GM19467 (cell line): ENCODE results near the gene VPS11.

Source experiments
- ATAC-seq: cut with Tn5 transposase; IDR thresholded peaks from one replicate; pipeline ENCODE4 v1.9.1; 2021; ENCODE audit warnings: mild to moderate bottlenecking, moderate library complexity; ENCODE audit not compliant: unreplicated experiment

Gene VPS11

DNA sequence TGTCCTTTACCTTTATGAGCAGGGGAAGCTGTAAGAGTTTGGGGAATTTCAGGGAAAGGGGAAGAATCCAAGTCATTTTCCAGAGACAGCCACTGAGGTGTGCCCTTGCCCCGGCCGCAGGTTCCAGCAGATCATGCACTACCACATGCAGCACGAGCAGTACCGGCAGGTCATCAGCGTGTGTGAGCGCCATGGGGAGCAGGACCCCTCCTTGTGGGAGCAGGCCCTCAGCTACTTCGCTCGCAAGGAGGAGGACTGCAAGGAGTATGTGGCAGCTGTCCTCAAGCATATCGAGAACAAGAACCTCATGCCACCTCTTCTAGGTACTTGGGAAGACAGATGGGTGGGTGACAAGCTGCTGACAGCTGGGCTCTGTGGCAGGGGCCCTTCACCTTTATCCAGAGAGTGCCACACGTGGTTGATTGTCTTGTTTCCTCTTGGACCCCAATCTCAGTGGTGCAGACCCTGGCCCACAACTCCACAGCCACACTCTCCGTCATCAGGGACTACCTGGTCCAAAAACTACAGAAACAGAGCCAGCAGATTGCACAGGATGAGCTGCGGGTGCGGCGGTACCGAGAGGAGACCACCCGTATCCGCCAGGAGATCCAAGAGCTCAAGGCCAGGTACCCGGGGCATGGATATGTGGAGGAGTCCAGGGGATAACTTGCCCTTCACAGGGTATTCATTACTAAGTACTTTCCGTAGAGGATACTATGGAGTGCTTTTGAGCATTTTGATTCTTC is 11.2 kb downstream of the VPS11 start:
- ATAC-seq, result no peak

DNA sequence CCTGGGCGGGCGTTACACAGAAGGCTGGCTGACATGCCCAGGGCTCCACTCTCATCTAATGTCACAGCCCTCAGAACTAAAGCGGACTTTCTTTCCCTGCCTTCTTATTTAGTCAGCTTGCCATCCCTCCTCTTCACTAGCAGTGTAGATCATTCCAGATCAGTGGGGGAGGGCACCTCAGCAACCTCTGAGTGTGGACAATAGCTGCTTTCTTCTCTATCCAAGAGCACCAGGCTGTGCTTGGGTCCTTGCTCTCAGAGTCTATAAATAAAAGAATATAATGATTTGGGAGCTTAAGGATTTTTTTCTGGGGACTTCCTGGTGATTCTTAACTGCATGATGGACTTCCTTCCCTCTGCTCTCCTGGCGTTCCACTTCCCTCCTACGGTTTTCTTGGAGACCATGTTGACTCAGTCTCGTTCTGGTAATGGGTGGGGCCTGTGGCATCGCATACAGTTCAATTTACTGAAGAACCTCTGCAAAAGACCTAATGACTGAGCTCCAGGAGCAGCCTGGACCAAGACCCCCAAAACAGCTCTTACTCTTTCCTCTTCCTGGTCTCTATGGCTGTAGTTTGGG is 14.2 kb downstream of the VPS11 start:
- no peak for ATAC-seq

DNA sequence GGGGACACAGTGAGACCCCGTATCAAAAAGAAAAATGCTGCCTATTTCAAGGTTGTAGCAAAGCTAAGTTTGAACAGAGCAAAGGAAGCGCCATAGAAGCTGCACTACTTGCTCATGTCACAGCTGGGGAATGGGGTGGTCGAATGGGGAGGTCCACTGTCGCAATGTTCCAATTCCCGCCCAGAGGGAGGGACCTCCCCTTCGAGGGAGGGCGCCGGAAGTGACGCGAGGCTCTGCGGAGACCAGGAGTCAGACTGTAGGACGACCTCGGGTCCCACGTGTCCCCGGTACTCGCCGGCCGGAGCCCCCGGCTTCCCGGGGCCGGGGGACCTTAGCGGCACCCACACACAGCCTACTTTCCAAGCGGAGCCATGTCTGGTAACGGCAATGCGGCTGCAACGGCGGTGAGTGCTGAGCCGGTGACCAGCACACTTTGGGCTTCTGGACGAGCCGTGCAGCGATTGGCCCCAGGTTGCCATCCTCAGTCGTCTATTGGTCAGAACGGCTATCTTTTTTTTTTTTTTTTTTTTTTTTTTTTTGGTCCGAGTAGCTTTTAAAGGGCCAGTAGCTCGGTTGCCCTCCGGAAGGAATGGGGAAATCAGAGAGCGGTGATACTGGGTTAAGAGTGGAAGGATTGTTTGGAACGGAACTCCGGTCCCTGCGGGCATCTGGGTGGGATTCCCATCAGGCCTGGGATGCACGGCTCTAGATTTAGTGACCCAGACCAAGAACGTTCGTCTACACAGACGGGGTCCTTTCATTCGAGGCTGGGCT is 17.2 kb downstream of the VPS11 start, which contains the start of gene HMBS:
TSS of gene HMBS (plus strand) at position 219 of the 774 bp plus-strand sequence. CDS start at position 372, 153 bp downstream.
- peak; percentile 78 for ATAC-seq

DNA sequence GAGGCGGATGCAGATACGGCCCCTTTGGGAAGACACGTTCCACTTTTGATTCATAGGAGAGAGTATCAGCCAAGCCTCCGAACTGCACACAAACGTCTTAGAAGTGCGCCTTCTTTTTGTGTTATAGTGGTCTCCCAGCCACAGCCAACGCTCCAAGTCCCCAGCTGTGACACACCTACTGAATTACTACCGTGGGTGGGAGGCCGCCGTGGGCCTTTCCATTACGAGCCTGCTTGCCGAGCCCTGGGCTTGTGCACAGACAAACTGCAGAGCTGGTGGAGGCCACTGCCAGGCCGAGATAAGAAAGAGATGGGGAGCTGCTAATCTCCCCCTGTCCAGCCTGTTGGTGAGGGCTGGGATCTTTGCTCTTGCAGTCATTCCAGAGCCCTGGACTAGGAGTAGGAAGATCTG is 17.8 kb downstream of the VPS11 start:
- ATAC-seq, result no peak

DNA sequence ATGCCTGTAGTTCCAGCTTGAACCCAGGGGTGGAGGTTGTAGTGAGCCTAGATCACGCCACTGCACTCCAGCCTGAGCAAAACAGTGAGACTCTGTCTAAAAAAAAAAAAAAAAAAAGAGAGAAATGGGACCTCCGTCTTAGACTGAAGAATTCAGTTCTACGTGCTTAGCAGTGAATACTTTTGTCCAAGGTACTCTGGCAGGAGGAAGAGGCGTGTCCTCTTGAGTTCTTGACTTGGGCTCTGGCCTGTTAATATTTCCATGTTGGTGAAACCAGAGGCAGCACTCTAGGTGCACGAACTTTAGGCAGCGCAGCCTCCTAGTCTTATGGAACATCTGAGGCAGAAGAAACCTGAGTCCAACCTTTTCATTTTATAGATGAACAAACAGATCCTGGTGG is 19.5 kb downstream of the VPS11 start:
- no peak for ATAC-seq

DNA sequence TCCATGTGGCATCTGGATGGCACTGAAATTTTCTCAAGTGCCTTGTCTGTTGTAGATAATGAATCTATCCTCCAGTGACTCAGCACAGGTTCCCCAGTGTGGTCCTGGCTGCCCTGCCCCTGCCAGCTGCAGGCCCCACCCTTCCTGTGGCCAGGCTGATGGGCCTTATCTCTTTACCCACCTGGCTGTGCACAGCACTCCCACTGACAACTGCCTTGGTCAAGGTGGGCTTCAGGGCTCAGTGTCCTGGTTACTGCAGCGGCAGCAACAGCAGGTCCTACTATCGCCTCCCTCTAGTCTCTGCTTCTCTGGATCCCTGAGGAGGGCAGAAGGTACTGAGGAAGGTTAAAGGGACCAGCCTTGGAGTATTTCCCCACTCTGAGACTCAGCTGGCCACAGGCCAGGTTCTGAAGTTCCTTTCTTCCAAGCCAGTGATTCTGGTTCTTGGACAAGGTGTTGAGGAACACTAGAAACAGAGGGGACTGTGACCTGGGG is 20.2 kb downstream of the VPS11 start:
- no peak for ATAC-seq

DNA sequence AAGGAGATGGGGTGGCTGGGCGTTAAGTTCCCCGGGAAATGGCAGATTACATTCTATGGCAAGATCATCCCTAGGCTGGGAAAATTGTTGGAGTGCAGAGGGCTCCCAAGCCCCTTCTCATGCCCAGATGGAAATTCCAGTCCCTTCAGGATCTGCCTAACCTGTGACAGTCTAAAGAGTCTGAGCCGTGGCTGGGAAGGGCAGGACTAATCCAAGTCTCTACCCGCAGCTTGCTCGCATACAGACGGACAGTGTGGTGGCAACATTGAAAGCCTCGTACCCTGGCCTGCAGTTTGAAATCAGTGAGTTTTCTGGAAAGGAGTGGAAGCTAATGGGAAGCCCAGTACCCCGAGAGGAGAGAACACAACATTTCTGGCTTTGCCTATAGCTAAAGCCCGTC is 20.8 kb downstream of the VPS11 start:
- no peak for ATAC-seq

DNA sequence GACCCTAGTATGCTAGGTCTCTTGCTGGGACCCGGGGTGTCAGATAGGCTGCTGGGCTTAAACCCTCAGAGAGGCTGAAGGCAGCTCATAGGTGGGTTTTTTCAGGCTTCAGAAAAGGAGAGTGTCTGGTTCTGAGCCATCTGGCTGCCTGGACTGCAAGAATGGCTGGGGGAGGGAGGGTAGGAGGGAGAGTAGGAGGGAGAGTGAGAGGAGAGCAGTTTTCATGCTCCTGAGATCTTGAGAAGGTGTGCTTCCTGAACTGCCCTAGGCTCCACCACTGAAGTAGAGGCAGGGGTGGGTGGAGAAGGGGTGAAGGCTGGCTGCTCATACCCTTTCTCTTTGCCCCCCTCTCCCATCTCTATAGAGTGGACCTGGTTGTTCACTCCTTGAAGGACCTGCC is 21.7 kb downstream of the VPS11 start:
- no peak for ATAC-seq

DNA sequence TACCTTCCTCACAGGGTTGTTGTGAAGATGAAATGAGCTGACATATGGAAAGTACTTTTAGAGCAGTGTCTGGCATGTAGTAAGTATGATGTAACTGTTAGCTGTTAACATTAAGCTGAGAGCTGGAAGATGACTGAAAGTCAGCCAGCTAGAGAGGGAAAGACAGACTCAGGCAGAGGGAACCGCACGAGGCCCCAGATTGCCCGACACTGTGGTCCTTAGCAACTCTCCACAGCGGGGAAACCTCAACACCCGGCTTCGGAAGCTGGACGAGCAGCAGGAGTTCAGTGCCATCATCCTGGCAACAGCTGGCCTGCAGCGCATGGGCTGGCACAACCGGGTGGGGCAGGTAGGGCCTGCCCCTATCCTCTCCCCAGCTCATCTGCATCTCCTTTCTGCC is 23.6 kb downstream of the VPS11 start:
- no peak for ATAC-seq

DNA sequence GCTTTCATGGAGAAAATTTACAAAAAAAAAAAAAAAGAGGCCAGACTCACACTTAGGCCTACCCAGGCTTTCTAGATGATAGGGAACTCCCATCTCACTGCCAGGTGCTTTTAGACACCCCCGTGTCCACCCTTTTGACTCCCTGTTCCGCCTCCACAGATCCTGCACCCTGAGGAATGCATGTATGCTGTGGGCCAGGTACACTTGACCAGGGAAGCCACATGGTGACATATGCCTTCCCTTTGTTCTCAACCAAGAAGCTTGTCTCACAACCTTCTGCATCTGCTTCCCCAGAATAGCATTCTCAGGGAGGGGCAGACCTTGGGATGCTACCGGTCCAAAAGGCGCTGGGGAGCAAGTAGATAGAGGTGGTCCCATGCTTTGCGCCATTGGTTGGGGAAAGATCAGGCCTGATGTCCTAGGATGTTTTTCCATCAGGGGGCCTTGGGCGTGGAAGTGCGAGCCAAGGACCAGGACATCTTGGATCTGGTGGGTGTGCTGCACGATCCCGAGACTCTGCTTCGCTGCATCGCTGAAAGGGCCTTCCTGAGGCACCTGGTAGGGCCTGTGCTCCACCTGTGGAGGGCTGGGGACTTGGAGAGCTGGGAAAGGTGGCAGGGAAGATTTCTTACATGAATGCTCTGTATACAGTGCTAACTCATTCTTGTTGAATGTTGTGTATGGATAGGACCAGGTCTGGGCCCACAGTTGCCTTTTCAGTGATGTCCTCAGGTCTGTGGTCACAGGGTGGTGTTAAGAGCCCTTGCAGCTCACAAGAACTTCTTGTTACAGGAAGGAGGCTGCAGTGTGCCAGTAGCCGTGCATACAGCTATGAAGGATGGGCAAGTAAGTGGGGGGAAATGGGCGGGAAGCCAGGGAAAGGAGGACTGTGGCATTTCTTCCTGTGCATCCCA is 24.6 kb downstream of the VPS11 start:
- no peak for ATAC-seq

DNA sequence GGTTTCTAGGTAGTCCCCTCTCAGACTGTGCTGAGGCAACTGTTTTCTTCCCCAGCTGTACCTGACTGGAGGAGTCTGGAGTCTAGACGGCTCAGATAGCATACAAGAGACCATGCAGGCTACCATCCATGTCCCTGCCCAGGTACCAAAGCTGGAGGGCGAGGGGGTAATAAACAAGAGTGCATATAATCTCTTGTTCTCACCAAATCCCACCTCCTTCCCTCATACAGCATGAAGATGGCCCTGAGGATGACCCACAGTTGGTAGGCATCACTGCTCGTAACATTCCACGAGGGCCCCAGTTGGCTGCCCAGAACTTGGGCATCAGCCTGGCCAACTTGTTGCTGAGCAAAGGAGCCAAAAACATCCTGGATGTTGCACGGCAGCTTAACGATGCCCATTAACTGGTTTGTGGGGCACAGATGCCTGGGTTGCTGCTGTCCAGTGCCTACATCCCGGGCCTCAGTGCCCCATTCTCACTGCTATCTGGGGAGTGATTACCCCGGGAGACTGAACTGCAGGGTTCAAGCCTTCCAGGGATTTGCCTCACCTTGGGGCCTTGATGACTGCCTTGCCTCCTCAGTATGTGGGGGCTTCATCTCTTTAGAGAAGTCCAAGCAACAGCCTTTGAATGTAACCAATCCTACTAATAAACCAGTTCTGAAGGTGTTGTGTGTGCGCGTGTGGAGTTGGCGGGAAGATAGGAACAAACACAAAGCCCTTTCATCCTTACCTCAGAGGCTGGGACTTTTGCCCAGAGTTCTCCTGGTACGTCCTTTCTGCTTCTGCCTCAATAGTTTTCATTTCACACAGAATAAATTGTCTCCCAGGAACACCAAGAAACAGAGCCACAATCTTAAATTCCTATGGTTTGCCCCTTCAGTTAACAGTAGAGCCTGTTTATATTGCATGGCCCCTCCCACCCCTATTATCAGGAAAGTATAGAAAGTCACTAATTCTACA is 25.5 kb downstream of the VPS11 start:
- ATAC-seq, result no peak

DNA sequence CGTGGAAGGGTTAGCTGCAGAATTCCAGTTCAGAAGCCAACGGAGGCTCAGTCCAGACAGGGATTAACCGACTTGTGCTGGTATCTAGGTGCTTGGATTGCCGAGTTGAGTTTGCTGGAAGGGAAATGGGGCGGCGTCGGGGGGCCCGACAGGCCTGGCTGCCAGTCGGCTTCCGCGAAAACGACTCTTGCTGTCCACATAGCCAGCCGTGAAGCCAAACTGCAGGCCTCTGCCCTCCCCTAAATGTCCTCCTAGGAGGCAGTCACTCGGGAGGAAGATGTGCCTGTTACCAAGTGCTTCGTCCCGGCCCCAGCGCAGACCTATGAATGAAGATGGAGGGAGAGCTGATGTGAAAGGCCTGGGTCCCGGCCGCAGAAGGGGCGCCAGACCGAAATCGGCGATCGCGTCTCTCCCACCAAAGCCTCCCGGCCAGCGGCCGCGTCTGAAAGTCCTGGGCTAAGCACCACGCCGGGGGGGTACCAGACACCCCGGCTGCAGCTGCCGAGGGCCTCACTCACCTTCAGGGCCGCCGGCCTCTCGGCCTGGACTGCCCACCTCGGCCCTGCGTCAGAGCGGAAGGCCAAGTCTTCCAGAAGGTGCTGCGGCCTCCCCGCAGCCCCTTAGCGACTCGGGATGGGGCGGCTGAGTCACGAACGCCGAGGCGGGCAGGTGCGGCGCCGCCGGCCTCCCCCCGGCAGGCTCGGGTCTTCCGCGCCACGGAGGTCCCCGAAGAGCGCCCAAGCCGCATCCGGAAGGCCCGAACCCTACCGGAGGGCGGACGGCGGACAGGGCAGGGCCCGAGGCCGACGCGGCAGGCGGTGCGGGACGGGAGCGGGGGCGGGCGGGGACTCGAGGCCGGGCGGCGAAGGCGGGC is 26.6 kb downstream of the VPS11 start:
- ATAC-seq, result peak; percentile 5

DNA sequence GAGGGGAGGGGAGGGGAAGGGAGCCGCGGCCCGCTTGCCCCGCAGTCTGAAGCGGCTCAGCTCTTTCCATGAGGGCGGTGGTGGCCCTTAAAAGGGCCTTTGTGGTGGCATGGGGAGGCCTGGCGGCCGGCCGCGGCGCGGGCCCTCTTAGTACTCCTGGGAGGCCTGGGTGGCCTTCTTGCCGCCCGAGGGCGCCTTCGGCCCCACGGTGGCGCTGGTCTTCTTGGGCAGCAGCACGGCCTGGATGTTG is 27.1 kb downstream of the VPS11 start:
- peak; percentile 38 for ATAC-seq

DNA sequence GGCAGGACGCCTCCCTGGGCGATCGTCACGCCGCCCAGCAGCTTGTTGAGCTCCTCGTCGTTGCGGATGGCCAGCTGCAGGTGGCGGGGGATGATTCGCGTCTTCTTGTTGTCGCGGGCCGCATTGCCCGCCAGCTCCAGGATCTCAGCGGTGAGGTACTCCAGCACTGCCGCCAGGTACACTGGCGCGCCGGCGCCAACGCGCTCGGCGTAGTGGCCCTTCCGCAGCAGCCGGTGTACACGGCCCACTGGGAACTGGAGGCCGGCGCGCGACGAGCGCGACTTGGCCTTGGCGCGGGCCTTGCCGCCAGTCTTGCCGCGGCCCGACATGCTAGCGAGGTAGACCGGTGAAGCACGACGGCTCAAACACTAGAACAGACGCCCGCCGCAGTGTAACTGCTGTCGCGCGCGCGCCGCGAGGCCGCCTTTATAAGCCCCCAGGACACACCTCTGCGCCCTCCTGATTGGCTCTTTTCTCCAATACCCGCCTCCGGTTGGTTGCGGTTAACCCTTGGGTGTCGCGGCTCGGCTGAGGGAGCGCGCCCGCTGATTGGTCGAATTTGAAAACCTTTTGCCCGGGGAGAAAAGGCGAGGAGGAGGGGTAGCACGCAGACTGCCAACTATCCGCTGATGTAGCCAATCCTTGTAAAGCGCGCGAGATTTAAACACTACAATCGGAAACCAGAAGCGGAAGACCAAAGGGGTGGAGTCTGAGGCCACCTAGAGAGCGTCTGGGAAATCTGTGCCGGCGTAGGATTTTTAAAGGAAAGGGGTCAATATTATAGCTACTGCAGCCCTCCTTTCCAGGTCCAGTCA is 27.7 kb downstream of the VPS11 start:
- ATAC-seq, result peak; percentile 70

DNA sequence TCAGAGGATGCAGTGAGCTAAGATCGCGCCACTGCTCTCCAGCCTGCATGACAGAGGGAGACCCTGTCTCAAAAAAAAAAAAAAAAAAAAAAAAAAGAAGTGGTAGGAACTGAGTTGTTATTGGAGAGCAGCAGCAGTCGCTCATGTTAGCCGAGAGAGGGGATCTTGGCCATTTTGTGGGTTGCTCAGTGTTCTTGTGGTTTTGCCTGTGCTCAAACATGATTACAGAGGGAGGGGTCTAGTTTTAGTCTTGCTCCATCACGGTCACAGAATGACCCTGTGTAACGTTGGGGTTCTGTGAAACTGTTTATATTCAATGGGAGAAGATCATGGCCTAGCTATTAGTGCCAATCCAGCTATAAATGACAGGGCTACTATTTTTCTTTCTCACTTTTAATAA is 32.1 kb downstream of the VPS11 start:
- no peak for ATAC-seq

DNA sequence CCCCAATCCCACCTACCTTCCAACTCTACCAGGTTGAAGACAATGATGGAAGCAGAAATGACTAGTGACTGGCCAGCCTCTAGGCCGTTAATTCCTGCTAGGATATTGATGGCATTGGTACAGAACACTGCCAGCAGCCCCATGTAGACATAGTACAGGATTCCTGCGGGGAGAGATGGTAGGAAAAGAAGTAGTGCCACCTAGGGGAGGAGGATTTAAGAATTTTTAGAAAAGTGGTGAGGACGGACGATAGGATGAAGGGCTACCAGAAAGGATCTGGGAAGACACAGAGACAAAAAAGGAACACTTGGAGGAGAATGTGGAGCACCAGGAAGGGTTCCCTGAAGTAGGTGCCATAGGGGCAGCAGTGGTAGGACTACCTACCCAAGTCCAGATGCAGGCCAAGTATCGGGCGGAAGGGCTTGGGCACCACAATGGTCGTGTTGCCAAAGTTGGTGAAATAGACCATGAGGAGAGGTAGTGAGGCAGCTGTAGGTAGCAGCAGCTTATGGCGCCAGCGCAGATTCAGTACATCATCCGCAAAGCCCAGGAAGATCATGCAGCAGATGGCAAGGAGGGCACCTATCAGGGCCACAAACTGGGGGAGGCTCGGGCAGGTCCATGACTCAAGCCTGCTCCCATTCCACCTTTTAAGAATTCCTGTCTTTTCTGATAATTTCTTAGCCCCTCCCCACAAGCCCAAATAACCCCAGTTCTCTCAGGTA is 32.8 kb downstream of the VPS11 start:
- no peak for ATAC-seq

DNA sequence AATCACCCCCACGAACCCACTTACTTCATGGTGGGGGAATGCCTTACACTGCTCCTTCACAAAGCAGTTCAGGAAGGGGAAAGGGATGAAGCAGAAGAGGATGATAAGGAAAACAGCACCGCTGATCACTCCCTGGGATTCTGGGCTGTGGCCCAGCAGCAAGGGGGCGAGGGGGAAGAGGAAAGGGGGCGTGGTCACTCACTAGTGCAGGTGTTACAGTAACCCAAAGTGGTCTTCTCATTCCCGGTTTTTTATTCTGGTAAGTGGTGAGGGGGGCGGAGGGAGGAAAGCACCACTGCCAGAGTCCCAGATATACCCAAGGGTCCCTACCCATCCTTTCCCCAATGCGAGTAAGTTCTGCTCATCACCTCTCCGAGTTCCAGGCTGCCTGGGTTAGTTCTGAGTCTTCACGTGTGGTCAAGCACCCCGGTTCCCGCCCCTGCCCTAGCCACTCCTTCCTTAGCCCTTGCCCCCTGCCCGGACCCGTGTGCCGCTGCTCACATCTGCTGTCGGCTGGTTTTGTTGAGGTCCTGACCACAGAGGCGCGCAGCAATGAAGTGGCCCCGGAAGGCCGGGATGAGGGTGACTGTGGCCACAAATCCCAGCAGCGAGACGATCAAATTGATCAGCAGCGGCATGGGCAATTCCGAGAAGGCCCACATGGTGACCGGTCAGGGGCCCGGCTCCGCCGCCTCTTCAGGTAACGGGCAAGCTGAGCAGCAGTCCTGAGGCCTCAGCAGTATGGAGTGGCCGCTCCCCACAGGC is 33.6 kb downstream of the VPS11 start:
- peak; percentile 15 for ATAC-seq
